Stimulated activated CD4-positive, alpha-beta T cell treated with anti-CD3 and anti-CD28 coated beads, Interleukin-4, amount 100 ng/mL, for 4 hours (primary cell): ENCODE measurements around the gene ATP10A.
"Not testable (repeated sequence)": the region's sequence is repeated elsewhere in the genome, so short reads cannot be mapped to it uniquely, and the experiment has no call there.

ENCODE experiments used
- DNase-seq, 2 experiments: peaks; one replicate each; pipeline ENCODE4 v3.0.0-alpha.2; 2020

ATP10A gene

DNA sequence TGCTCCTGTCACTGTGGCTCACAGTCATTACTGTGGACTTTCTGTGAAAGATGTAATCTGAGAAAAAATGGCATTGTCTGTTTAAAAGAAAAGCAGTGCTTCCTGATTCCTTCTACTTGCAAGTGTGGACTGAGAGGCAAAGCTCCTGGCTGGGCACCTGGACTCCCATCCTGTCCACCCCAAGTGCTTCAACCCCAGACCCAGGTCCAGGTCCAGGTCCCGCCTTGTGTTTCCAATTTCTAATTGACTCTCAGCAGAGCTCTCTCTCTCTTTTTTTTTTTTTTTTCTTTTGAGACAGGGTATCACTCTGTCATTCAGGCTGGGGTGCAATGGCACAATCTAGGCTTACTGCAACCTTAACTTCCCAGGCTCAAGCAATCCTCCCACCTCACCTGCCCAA, 94.9 kb downstream of the ATP10A start:
- DNase-seq: no peak

DNA sequence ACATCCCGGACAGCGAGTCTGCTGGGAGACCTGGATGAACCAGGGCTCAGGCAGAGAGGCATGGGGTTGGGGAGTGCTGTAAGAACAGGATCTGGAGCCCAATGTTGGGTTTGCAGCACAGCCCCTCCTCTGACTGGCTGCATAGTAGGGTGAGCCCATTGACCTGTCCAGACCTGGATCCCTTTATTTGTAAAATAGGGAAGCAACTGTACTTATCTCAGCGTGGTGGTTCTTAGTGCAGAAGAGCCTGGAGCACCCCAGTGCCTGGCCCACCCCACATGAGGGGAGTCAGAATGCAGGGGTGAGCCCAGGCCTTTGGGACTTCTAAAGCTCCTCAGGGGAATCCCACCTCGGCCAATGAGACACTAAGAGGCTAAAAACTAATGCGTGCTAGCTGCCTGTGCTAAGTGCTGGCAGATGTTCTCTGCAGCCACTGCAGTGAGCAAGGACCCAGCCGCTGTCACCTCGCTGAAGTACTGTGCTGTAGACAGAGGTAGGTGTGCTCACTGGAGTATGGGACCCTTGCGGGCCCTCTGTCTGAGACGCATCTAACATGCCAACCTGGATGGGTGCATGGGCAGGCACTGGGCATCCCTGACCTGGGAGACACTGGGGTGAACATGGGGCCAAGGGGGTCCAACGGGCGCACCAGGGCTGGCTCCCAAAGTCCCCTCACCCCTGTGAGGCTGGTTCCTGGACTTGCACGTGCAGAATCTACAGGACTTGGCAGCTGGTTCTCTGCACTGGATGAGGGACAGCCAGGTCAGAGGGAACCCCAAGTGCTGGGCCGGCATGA, 95.6 kb downstream of the ATP10A start:
- DNase-seq: no peak

- DNase-seq: no peak
Measured at GRCh38 chr15:25766417-25766816, 96.7 kb downstream of the ATP10A start.

DNA sequence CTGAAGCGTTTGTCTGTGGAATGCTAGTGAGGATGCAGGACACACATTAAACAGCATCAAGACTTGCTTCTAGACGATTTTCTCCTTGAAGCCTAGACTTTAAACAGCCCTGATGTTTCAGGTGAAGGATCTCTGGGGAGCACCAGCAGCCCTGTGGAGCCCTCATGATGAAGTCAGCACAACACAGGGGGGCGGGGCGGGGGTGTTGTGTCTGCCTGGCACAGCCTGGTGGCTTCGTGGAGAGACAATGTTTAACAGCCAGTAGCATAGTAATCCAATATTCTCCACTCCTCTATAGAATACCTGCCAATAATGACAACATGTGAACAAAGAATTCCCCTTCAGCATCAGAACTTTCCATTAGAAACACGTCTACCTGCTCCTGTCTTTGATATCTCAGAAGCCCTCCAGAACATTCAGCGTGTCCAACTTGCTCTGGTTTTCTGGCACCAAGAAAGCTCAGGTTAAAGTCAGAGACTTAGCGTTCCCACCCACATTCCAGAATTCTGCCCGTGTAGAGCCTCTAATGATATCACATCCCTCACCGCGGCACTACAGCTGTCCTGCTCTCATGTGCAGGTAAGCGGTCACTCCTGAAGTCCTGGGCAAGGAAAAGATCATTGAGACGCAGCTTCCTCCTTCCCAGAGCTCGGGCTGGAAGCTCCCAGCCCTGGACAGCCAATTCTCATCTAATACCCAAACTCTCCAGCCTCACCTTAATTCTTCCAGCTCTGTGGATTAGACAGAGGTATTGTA, 98.0 kb downstream of the ATP10A start:
- no peak for DNase-seq

- no peak for DNase-seq
Measured at GRCh38 chr15:25763954-25764353, 99.2 kb downstream of the ATP10A start.

DNA sequence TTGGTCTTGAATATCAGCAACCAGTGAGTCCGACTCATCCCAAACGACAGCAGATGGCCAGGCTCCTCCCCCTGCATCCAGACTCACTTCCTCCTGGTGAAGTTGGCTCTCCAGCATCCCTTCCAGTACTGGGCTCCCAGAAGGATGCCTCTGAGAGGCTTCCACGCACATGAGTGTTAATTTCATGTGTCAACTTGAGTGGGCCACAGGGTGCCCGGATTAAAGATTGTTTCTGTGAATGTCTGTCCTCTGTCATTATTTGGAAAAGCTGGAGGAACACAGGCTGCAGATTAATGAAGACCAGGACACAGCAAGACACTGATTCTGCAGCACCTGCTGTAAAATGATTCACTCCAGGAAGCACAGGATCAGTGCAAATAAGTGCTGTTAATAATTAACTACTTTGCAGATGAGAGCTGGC, 99.8 kb downstream of the ATP10A start:
- no peak for DNase-seq

DNA sequence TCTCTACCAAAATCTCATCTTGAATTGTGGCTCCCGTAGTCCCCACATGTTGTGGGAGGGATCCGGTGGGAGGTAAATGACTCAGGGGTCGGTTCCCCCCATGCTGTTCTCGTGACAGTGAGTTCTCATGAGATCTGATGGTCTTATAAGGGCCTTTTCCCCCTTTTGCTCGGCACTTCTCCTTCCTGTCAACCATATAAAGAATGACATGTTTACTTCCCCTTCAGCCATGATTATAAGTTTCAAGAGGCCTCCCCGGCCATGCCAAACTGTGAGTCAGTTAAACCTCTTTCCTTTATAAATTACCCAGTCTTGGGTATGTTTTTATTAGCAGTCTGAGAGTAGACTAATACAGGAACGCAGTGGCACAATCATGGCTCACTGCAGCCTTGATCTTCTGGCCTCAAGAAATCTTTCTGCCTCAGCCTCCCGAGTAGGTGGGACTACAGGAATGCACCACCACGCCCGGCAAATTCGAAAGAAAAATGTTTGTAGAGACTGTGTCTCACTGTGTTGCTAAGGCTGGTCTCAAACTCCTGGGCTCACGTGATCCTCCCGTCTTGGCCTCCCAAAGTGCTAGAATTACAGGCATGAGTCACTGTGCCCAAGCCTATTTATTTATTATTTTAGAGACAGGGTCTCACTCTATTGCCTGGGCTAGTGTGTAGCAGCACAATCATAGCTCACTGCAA, 101.0 kb downstream of the ATP10A start:
- no peak for DNase-seq

DNA sequence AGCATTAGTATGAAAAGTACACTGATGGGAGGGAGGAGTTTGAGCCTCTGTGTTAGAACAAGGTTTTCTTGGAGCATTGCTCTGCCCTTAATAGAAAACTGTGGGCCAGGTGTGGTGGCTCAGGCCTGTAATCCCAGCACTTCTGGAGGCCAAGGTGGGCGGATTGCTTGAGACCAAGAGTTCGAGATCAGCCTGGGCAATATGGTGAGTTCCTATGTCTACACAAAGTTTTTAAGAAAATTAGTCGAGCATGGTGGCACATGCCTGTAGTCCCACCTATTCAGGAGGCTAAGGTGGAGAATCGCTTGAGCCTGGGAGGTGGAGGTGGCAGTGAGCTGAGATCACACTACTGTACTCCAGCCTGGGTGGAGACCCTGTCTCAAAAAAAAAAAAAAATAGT, 103.7 kb downstream of the ATP10A start:
- DNase-seq: no peak

- not testable (repeated sequence) for DNase-seq
Measured at GRCh38 chr15:25758612-25759011, 104.5 kb downstream of the ATP10A start.

DNA sequence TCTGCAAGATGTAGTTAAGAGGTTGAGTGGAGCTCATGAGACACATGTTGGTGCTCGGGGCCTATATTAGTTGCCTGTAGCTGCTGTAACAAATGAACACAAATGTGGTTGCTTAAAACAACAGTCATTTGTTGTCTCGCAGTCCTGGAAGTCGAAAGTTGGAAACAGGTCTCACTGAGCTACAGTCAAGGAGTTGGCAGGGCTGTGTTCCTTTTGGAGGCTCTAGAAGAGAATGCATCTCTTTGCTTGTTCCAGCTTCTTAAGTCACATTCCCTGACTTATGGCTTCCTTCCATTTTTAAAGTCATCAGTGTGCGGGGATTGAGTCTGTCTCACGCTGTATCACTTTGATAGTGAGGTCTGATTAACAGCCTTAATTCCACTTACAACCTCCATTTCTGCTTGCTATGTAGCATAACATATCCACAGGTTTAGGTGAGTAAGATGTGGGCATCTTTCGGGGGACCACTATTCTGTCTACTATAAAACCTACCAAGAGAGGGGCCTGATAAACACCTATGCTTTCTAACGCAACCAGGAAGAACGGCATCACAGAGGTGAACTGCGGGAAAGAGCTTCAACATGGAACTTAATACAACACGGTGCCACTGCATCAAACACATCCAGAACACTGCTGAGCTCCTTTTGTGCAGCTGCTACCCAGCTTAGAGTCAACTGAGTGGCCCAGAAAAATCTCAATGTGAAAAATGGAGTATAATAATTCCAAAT, 119.4 kb downstream of the ATP10A start:
- no peak for DNase-seq

DNA sequence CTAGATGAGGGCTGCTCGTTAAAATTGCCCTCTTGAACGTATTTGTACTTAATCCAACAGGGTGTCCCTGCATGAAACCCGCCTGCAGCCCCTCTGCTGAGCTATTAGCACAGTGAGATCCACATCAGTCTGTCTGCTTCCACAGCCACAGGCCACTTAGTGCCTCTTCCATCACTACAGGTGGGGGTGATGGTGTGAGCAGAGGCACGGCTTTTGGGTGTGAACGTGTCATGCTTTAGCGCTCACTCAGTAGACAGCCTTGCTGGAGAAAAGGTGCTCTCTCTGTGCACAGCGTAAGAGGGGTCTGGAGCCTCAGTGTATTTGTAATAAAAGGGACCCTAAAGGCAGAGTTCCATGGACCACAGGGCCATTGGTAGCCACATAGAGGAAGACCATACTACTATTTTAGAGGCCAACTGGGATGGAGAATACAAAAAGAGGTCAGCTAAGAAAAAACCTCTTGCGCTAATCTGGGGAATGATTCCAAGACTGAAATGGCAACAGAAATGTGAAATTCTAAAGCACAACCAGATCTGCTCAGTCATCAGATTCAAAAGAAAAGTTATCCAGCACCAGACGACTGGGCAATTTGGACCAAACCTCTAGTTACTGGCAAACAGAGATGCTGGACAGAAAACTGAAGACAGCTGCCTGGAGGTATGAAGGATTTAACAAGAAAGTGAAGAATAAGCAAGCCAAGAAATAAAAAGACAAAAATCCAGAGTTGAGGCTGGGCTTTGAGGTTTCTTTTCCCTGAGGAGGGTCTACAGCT, 120.2 kb downstream of the ATP10A start:
- DNase-seq: no peak

DNA sequence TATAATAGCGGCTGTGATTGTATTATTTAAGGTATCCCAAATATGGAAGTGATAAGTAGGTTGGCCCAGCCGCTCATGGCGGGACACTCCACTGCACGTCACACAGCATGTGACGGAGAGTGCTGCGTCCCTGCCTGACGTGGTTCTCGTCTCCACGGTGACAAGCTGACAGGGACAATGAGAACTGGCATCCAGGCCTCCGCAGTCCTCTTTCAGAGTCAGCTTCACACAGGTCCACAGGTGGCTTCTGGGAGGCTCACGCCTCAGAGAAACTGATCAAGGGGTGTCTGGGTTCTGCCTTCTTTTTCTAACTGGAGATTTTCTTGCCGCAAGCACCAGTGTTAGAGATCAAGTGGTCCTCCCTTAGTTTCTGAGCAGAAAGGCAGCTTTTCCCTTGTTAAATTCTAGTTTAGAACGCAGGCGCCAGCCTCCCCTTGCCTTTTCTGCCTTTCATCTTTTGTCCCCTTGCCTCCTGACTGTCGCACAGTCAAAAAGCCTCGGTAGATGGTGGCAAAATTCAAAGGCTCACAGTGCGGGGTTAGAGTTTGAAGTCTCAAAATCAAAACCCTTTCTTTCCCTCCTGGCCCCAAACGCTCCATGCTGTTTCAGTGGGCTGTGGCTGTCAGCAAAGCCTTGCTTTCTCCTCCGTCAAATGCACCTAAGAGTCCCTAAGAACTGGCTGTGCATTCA, 120.9 kb downstream of the ATP10A start:
- no peak for DNase-seq

GRCh38 chr15:25741256-25741580, 121.9 kb downstream of the ATP10A start:
- no peak for DNase-seq

GRCh38 chr15:25740383-25741255, 122.5 kb downstream of the ATP10A start:
- no peak for DNase-seq

DNA sequence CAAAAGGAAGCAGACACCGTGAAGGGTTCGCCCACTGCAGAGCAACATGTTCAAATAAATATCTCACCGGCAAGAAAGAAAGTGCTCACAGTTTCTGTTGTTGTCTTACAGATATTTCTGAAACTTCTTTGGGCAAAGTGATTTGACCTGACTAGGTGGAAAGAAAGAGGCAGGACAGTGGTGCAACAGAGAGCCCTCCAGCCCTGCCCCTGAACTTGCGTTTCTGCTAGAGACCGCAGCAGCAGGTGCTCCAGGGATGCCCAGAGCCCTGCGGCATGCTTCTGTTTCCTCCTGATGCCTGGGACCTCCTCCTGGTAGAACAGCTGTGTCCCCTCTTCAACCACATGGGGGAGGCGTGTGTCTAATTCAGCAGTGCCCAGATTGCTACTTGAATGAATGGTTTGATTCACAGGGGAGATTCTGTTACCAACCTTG, 123.4 kb downstream of the ATP10A start:
- DNase-seq: peak in 1 of 2 experiments; percentile 16

- no peak for DNase-seq
Measured at GRCh38 chr15:25738171-25738965, 124.8 kb downstream of the ATP10A start.

- no peak for DNase-seq
Measured at GRCh38 chr15:25737218-25737643, 125.9 kb downstream of the ATP10A start.

DNA sequence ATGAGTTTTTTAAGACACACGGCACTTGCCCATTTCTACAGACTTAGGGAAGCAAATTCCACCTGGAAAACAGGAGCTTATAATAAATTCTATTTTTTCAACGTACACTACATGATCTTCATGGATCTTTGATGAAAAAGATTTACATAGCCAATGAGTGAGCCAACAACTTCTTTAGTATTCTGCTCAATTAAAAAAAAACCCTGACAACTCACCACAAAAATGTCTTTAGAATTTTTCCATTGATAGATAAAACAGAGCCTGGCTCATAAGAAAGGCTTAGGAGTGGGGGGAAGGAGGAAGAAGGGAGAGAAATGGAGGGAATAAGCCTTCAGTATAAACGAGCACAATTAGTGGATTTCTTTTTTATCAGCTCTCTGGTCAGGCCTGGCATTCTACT, 126.7 kb downstream of the ATP10A start:
- no peak for DNase-seq

- DNase-seq: no peak
Measured at GRCh38 chr15:25735550-25736384, 127.4 kb downstream of the ATP10A start.
